ENCODE data around the gene KRTAP5-3. TPM values are rescaled to one million over a fixed set of nuclear protein-coding genes. Genes with fewer than 3 reads are reported as not detected.

Gene KRTAP5-3
- total and polyA plus RNA-seq, 9 of the 15 experiments (the other 6 are each of a cell fraction or from before 2014, with no cell fraction given): not detected

DNA sequence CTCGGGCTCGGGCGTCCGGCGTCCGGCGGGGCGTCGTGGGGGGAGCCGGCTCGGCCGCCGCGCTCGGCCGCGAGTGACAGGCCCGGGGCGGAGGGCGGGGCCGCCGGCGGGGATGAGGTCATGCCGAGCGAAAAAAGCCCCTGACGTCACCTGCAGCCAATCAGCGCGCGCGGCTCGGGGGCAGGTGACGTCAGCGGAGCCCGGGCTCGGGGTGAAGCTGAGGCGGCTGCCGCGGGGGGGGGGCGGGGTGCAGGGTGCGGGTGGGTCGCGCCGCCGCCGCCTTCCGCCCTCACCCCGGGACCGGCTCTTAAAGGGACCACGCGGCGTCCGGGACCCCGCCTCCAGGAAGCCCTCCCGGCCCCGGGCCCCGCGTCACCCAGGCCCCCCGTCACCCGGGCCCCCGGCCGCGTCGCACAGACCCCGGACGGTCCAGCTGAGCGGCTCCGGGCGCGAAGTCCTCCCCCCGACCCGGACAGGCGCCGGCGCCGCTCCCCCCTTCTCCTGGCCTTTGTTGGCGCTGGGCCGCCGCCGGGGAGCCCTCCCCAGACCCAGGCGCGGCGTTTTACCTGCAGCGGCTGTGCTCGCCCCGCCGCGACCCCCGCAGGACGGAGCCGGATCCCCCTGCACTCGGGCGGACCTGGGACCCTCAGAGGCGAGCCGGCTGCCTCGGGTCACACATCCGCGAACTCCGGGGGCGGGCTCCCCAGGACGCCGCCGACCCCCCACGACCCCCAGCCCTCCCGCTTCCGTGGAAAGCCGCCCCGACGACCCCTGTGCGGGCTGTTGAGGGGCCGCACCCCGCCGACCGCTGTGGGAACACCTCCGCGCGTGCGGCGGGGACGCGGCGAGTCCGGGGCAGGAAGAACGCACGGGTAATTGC is 35.8 kb downstream of the KRTAP5-3 start, which contains the start of gene DUSP8 (continued):
- TF ChIP-seq, protein P1, sequence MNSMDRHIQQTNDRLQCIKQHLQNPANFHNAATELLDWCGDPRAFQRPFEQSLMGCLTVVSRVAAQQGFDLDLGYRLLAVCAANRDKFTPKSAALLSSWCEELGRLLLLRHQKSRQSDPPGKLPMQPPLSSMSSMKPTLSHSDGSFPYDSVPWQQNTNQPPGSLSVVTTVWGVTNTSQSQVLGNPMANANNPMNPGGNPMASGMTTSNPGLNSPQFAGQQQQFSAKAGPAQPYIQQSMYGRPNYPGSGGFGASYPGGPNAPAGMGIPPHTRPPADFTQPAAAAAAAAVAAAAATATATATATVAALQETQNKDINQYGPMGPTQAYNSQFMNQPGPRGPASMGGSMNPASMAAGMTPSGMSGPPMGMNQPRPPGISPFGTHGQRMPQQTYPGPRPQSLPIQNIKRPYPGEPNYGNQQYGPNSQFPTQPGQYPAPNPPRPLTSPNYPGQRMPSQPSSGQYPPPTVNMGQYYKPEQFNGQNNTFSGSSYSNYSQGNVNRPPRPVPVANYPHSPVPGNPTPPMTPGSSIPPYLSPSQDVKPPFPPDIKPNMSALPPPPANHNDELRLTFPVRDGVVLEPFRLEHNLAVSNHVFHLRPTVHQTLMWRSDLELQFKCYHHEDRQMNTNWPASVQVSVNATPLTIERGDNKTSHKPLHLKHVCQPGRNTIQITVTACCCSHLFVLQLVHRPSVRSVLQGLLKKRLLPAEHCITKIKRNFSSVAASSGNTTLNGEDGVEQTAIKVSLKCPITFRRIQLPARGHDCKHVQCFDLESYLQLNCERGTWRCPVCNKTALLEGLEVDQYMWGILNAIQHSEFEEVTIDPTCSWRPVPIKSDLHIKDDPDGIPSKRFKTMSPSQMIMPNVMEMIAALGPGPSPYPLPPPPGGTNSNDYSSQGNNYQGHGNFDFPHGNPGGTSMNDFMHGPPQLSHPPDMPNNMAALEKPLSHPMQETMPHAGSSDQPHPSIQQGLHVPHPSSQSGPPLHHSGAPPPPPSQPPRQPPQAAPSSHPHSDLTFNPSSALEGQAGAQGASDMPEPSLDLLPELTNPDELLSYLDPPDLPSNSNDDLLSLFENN (IDR thresholded peaks at IDR 0.05; ENCODE audit: low read depth in 2 of 2, low read length in 2 of 2): no peak
- TF ChIP-seq, protein P2, sequence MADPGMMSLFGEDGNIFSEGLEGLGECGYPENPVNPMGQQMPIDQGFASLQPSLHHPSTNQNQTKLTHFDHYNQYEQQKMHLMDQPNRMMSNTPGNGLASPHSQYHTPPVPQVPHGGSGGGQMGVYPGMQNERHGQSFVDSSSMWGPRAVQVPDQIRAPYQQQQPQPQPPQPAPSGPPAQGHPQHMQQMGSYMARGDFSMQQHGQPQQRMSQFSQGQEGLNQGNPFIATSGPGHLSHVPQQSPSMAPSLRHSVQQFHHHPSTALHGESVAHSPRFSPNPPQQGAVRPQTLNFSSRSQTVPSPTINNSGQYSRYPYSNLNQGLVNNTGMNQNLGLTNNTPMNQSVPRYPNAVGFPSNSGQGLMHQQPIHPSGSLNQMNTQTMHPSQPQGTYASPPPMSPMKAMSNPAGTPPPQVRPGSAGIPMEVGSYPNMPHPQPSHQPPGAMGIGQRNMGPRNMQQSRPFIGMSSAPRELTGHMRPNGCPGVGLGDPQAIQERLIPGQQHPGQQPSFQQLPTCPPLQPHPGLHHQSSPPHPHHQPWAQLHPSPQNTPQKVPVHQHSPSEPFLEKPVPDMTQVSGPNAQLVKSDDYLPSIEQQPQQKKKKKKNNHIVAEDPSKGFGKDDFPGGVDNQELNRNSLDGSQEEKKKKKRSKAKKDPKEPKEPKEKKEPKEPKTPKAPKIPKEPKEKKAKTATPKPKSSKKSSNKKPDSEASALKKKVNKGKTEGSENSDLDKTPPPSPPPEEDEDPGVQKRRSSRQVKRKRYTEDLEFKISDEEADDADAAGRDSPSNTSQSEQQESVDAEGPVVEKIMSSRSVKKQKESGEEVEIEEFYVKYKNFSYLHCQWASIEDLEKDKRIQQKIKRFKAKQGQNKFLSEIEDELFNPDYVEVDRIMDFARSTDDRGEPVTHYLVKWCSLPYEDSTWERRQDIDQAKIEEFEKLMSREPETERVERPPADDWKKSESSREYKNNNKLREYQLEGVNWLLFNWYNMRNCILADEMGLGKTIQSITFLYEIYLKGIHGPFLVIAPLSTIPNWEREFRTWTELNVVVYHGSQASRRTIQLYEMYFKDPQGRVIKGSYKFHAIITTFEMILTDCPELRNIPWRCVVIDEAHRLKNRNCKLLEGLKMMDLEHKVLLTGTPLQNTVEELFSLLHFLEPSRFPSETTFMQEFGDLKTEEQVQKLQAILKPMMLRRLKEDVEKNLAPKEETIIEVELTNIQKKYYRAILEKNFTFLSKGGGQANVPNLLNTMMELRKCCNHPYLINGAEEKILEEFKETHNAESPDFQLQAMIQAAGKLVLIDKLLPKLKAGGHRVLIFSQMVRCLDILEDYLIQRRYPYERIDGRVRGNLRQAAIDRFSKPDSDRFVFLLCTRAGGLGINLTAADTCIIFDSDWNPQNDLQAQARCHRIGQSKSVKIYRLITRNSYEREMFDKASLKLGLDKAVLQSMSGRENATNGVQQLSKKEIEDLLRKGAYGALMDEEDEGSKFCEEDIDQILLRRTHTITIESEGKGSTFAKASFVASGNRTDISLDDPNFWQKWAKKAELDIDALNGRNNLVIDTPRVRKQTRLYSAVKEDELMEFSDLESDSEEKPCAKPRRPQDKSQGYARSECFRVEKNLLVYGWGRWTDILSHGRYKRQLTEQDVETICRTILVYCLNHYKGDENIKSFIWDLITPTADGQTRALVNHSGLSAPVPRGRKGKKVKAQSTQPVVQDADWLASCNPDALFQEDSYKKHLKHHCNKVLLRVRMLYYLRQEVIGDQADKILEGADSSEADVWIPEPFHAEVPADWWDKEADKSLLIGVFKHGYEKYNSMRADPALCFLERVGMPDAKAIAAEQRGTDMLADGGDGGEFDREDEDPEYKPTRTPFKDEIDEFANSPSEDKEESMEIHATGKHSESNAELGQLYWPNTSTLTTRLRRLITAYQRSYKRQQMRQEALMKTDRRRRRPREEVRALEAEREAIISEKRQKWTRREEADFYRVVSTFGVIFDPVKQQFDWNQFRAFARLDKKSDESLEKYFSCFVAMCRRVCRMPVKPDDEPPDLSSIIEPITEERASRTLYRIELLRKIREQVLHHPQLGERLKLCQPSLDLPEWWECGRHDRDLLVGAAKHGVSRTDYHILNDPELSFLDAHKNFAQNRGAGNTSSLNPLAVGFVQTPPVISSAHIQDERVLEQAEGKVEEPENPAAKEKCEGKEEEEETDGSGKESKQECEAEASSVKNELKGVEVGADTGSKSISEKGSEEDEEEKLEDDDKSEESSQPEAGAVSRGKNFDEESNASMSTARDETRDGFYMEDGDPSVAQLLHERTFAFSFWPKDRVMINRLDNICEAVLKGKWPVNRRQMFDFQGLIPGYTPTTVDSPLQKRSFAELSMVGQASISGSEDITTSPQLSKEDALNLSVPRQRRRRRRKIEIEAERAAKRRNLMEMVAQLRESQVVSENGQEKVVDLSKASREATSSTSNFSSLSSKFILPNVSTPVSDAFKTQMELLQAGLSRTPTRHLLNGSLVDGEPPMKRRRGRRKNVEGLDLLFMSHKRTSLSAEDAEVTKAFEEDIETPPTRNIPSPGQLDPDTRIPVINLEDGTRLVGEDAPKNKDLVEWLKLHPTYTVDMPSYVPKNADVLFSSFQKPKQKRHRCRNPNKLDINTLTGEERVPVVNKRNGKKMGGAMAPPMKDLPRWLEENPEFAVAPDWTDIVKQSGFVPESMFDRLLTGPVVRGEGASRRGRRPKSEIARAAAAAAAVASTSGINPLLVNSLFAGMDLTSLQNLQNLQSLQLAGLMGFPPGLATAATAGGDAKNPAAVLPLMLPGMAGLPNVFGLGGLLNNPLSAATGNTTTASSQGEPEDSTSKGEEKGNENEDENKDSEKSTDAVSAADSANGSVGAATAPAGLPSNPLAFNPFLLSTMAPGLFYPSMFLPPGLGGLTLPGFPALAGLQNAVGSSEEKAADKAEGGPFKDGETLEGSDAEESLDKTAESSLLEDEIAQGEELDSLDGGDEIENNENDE (IDR thresholded peaks at IDR 0.05; ENCODE audit: low read depth, low read length): no peak
- TF ChIP-seq, protein P3, sequence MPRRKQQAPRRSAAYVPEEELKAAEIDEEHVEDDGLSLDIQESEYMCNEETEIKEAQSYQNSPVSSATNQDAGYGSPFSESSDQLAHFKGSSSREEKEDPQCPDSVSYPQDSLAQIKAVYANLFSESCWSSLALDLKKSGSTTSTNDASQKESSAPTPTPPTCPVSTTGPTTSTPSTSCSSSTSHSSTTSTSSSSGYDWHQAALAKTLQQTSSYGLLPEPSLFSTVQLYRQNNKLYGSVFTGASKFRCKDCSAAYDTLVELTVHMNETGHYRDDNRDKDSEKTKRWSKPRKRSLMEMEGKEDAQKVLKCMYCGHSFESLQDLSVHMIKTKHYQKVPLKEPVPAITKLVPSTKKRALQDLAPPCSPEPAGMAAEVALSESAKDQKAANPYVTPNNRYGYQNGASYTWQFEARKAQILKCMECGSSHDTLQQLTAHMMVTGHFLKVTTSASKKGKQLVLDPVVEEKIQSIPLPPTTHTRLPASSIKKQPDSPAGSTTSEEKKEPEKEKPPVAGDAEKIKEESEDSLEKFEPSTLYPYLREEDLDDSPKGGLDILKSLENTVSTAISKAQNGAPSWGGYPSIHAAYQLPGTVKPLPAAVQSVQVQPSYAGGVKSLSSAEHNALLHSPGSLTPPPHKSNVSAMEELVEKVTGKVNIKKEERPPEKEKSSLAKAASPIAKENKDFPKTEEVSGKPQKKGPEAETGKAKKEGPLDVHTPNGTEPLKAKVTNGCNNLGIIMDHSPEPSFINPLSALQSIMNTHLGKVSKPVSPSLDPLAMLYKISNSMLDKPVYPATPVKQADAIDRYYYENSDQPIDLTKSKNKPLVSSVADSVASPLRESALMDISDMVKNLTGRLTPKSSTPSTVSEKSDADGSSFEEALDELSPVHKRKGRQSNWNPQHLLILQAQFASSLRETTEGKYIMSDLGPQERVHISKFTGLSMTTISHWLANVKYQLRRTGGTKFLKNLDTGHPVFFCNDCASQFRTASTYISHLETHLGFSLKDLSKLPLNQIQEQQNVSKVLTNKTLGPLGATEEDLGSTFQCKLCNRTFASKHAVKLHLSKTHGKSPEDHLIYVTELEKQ (CRISPR knock-in tag; IDR thresholded peaks at IDR 0.05): no peak
- TF ChIP-seq NCOA6 (IDR thresholded peaks at IDR 0.05): no peak

All from K562 (cell line).